Putamen (tissue), 1 donor: ENCODE results near the gene XKR7.

Experiments used
- DNase-seq: peaks from one replicate; pipeline ENCODE4 v3.0.0-alpha.2; 2016; ENCODE audit warnings: low spot score

Gene XKR7

DNA sequence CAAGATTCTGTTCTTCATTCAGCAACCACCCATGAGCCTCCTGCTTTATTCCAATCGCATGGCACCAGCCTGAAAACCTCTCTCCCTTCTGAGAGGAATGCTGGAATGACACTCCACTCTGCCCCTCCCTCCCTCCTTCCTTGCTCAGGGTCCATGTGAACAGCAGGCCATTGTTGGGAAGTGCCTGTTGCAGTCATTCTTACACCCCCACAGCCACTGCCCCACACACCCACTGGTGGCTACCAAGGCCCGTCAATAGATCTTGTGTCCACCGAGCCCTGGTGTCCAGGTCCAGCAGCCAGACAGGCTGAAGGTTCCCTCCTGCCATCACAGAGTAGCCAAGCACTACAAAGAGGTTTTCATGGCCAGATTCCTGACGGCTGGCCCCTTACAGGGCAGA is 22.6 kb upstream of the XKR7 start:
- no peak for DNase-seq

DNA sequence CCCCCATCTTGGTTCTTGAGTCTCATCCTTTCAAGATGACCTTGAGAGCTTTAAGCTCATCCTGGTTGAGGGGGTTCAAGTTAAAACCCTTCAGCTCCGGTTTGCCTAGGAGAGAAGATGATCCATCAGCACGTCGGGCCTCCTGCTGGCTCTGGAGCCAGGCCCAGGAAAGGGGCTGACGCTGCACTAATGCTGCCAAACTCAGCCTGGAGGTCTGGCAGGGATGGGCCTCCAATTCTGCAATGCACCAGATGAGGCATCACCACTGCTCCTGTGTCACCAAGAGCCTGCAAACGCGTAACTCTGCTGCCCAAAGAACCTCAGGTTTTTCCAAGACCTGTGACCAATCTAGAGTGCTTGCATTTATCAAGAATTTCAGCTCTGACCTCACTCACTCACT is 22.2 kb upstream of the XKR7 start:
- DNase-seq: no peak

DNA sequence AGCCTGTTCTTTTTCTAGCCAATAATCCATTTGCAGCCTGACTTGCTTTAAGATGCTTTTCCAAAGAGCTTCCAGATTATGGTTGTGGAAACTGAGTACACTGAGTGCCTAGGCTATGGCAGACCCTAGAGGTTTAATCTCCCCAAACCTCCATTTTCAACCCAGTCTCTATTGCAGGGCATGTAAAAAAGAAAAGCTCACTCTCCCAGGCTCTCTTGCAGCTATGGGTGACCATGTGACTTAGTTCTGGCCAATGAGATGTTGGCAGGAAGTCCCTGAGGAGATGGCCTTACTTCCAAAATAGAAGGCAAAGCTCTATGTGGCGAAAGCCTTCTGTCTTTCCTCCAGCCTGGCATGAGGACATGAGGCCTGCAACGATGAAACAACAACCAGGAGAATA is 19.9 kb upstream of the XKR7 start:
- no peak for DNase-seq

DNA sequence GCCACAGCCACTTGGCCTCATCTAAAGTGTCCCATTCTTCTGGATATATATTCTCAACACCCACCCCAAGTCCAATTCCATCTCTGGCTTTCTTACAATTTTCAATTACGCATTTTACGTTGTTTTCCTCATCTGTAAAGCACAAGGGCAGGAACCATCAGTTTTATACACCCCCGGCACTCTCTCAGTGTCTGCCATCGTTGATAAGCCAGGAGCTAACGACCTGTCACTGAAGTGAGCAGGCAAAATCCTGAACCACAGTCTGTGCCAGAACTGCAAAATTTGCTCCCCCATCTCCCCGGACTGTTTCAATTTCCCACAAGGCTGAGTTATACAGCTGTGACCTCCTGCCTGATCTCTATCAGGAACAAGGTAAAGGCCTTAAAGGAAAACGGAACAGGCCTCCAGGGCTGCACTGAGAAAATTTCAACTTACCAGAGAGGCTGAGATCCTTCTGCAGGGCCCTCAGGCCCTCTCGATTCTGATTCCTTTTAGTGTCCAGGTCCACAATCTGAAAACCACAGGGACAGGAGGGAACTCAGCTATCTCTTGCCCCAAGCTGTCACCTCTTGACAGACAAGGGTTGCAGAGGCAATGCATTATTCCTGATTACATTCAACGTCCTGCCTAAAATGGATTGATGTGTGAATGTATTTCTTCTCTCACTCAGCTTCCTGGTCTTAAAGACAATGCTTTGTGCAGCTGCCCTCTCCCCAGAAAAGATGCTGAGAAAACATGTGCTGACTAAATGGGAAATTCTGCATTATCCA is 17.9 kb upstream of the XKR7 start:
- no peak for DNase-seq

DNA sequence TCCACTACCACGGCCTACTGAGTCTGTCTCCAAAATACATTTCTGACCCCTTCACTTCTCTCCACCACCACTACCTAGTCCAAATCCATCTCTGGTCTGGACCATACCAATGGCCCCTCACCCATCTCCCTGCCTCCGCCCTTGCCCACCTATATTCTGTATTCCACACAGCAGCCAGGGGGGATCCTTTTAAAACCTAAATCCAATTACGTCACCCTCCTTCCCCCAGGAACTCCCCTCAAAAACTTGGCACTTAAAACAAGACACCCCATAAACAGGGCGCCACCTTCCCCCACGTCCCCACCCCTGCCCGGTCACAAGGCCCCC is 16.8 kb upstream of the XKR7 start:
- DNase-seq: no peak

DNA sequence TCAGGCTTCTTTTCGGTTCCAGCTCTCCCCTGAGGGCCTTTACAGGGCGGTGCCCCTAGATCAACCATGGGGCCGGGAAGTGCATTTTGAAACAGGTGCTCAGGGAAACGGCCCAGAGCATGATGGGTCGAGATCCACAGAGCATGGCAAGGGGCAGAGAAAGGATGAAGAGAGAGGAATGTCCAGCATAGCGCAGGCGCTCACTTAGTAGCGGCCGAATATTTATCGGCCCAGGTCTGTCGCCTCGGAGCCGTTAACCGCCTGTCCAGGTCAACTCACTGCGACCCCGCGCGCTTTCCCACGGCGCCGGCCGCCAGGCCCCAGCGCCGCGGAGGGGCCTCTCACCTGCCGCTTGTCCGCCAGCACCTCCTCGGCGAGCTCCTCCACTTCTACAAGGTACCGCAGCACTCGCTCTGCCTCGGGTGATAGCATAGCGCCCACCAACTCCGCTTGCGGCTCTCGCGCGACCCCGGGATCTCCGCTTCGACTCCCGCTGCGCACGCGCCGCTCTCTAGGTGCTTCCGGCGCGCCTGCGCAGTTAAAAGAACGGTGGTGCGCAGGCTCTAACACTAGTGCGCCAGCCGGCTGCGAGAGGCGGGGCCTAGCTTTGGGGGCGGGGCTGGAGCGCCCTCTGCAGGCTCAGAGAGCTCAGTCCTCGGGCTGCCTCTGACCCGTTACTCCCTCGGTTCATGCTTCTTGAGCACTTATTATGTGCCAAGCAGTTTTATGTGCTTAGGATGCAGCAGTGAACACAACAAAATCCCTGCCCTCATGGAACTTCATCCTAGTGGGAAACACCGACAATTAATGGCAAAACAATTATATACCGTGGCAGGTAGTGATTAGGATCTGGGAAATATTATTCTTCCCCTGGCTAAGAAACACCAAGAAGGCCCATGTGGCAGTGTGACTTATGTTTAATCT is 16.2 kb upstream of the XKR7 start, which contains the start of gene PDRG1:
PDRG1 (minus strand) TSS at position 517 of the 924 bp plus-strand sequence; CDS start at position 432, 85 bp downstream.
- DNase-seq: peak; percentile 89

DNA sequence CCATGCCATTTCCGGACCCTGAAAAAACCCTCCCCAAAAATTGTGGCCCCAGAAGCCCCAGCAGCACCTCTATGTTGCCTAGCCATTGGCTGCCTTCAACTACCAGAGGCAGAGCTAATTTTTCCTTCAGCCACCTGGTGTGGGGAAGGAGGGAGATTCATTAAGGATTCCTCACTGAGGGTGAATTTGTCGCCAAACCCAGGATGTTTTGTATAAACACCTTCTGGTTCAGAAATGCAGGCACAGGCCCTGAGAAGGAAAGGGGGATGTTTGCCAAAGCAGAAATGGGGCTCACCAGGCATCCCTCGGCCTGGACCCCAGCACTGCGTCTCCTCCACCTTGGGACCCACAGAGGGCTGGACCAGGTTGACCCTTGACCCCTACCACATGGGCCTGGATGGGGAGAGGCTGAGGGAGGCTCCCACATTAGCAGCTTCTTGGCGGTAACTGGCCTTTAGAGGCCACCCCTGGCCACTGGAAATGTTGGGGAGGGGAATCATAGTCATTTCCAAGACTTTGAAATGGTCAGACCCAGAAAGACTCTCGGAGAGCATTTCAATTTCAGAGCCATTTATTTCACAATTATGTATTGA is 14.3 kb upstream of the XKR7 start:
- no peak for DNase-seq

DNA sequence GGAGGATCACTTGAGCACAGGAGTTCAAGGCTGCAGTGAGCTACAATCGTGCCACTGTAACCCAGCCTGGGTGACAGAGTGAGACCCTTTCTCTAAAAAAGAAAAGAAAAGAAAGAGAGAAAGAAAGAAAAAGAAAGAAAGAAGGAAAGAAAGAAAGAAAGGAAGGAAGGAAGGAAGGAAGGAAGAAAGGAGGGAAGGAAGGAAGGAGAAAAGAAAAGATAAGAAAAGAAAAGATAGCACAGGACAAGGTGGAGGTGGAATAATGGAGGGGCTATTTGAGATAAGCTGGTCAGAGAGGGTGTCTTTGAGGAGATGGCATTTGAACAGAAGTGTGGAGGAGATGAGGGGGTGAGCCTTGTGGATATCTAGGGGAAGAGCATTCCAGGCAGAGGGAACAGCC is 13.5 kb upstream of the XKR7 start:
- DNase-seq: no peak

DNA sequence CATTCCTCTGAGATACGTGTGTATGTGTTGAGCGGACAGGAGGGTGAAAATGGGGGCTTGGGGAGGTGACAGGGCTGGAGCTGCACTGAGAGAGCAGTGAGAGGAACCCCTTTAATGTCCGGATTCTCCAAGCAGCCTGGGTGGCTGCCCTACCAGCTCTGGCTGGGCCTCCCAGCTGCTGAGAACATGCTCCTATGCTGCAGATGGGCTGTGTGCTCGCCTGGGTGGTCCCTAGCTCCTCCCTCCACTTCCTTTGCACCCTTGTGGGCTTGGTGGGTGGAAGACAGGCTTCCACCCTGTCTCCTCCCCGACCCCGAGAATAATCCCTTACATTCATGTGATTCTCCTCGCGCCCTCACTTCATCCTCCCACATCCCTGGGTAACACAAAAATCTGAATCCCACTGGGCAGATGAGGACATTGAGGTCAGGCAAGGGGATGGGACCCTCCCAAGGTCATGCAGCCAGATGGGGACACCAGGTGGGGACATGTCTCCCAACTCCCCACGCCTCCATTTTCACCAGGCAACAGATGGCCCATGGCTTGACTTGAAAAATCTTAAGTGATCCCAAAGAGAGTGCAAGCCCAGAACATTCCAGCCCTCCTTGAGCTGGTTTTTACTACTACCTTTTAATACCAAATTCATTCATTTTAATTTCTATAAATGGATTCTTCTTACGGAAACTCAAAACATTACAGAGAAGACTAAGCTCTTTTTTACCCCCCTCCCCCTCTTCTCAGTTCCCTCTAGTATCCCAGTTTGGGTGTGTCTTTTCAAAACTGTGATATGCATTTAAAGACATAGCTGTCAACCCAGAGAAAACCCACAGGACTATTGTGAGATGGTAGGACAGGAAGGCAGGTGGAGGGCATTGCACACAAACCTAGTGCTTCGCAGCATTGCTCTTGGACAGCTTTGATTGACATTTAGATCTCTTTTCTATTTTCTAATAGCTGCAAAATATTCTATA is 11.1 kb upstream of the XKR7 start:
- no peak for DNase-seq

DNA sequence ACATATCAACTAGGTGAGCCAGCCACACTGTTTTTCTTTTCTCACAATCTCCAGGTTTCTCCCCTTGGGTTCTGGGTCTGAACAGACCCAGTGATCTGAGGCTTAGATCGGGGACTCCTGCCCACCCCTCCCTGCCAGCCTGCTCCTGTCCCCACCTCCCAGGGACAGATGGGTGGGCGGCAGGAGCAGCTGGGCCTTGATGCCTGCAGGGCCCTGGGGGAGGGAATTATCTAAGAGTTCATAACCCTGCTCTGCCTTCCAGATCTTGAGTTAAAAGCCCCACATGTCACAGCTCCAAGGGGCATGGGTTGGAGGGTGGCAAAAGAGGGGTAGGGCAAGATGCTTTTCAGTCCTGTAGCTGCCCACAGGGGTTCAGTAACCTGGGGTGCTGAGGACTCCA is 5.2 kb upstream of the XKR7 start:
- DNase-seq: no peak

DNA sequence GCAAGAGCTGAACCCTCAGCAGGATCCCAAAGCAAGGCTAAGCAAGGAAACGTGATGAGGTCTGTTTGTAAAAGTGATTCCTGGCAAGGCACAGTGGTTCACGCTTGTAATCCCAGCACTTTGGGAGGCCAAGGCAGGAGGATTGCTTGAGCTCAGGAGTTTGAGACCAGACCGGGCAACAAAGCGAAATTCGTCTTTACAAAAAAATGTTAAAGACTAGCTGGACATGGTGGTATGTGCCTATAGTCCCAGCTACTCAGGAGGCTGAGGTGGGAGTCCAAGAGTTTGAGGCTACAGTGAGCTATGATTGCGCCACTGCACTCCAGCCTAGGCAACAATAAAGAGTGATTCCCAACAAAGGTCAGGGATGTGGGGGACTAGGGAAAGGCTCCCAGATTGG is 4.1 kb upstream of the XKR7 start:
- no peak for DNase-seq

DNA sequence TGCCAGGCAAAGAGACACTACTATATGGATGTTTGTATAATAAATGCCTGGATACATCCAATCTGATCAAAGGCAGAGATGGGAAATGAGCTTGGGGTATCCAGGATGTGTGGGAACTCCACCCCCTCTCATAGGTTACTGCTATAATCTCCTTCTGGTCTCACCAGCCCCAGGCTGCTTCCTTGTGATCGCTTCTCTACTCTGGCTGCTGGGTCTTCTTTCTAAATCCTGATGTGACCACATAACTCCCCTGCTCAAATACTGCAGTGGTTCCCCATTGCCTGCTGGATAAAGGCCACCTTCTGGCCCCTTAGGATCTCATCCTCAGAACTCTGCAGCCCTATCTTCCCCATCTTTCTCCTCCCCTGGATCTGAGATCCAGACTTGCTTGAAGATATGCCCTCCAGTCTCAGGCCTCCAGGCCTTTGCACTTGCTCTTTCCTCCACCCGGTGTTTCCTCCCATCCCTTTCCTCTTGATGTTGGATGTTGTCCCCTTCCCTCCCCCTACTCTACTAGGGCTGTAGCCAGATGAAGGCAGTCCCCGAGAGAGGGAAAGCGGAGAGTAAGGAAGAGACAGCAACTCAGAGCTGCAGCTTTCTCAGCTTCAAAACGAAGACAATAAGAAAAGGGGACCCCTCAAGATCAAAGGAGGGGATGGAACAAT is 828 bp upstream of the XKR7 start:
- no peak for DNase-seq

DNA sequence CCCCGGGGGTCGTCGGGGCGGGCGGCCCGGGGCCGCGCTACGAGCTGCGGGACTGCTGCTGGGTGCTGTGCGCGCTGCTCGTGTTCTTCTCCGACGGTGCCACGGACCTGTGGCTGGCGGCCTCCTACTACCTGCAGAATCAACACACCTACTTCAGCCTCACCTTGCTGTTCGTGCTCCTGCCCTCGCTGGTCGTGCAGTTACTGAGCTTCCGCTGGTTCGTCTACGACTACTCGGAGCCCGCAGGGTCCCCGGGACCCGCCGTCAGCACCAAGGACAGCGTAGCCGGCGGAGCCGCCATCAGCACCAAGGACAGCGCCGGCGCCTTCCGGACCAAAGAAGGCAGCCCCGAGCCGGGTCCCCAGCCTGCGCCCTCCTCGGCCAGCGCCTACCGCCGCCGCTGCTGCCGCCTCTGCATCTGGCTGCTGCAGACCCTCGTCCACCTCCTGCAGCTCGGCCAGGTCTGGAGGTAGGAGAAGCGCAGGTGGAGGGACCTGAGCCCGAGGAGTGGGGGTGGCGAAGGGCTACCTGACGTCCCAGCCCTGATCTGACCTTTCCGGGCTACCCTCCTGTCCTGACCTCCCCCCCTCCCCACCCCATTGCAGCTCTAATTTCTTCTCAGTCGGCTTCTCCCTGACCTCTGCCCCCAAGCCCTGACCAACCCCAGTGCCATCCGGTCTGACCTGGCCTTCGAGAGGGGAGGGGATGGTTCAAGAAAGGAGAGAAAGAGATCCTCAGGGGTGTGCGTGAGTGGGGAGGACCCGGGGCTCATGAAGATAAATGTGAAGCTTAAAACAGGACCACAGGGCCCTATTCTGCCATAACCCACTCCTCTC is 558 bp downstream of the XKR7 start:
- no peak for DNase-seq

DNA sequence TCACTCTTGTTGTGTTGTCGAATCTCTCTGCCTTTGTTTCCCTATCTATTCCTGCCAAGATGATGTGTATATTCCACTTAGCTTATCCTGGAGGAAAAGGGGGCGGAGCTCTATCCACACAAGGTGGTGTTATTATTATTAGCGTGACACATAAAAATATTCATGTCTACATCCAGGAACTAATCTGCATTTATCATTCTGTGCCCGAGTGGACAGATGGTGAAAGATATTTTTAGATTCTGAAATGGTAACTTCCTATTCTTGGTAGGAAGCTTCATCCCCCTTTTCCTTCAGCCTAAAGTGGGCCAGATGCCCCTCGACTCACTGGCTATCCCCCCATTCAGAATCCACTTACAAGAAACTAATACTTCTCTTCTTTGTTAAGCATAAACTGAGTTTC is 2.0 kb downstream of the XKR7 start:
- no peak for DNase-seq

DNA sequence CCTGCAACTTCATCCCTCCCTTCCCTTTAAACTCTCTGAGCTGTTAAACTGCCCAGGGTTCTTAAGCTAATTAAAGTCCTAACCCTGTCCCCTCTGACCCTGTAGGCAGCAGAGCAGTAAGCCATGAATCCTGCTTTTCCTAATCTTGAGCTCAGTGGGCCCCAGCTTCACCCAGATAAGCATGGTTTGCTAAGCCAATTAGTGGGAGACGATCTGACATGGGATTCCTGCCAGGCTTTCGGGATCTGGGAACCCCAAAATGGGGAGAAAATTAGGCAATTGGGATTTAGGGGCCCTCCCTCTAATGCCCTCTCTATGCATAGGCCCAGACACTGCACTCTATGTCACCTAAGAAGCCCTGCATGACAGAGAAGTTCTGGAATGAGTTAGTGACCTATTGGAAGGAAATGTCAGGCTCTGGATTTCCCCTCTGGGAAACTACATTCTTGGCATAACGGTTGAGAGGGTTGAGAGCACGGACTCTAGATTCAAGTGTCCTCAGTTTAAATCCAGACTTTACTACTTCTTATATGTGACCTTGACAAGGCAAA is 4.6 kb downstream of the XKR7 start:
- DNase-seq: no peak

DNA sequence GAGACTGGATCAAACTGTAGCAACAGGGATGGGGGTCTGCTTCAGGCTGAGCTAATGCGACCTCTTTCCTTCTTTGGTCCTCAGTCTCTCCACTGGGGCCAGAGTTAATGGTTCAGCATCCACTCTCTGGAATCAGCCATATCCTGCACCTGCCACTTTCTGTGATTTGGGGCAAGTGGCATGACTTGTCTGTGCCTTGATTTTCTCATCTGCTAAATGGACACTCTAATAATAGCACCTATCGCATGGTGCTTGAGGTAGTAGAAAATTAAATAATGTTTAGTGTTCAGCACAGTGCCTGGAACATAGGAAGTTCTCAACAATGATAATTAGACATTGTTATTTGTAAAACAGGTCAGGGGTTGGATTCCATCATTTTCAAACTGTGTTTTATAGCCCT is 6.3 kb downstream of the XKR7 start:
- no peak for DNase-seq

DNA sequence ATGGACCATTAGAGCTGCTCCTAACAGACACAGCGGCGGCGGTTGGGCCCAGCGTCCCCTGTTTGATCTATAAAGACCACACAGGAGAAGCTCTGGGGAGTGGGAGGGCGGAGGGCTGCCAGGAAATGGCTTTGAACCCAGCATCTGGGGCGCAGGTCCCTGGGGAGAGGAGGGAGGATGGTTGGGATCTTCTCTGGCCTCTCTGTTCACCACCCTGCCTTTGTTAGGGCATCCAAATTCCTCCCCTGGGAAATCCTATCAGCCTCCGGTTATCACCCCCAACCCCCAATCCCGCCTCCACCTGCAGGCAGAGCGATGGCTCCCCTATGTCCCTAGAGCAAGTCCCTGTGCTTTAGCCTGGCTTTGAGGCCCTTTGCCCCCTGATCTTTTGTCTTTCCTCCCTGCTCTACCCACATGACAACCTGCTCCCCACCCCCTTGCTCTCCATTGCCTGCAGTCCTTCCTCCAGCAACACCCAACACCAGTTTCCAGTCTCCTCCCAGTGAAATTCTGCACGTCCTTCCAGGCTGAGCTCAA is 7.1 kb downstream of the XKR7 start:
- DNase-seq: no peak

DNA sequence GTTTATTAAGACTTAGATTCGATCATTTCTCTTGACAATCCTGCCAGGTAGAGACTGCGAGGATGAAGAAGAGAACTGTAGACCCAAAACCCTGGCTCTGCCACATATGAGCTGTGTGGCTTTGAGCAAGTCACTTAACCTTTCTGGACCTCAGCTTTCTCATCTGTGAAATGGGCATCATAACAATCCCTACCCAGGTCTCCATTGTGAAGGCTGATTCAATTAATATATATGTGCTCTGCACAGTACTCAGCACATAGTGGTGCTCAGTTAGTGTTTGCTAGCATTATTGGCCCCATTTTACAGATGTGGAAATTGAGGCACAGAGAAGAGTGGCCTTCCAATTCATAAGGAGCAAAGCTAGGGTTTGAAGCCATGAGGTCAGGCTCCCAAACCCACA is 7.9 kb downstream of the XKR7 start:
- DNase-seq: no peak

DNA sequence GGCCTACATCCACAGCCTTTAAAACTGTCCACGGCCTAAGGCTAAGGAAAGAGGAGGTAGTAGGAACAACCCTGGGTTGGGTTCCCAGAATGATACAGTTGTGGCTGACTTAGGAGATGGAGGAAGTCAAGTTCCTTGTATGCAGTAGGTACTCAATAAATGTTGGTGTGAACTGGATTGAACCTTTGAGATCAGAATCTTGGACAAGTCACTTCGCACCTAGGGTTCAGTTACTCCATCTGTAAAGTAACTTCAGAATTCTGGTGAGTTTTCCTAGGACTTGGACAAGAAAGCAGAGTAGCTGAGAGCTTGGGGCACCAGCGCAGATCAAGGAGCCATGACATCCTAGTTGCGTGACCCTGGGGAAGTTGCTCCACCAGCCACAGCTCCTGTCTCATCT is 9.1 kb downstream of the XKR7 start:
- DNase-seq: no peak
